ENCODE data around the gene RASGRP4. TPM values are rescaled to one million over a fixed set of nuclear protein-coding genes. Genes with fewer than 3 reads are reported as not detected.
A peak's percentile ranks its signal among the peaks of the same experiment; 100 is the strongest.

Gene RASGRP4
- total RNA-seq, 1 donor from 2014 or later, result 13.5 TPM

DNA sequence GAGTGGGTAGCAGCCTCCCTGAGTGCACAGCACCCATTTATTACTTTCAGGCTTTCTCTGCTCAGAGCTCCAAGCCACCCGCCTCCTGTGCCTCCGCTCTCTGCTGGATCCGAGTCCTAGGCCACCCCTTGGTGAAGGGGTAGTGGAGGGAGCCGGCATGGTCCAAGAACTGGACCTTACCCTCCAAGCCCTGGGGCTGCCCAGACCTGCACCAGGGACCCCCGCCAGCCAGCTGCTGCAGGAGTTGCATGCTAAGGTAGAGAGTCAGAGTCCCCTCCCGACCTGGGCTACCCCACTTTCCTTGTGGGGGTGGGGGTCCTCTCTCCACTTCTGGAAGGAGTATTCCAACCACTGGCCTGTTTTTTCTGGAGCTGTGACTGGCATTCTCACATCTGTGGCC, 21.2 kb downstream of the RASGRP4 start:
- ATAC-seq, result no peak
- Histone ChIP-seq H3K4me1 (peaks cover 12% of the 10 kb centered on the region), H3K27me3 (ENCODE audit: low read depth) (peaks cover 4% of the 10 kb centered on the region), H3K27ac (no peak overlapping the region), H3K9me3 (no peaks in the 10 kb centered on the region), H3K4me3 (no peak overlapping the region), H3K36me3 (peaks cover 36% of the 10 kb centered on the region)
- no peak for TF ChIP-seq CTCF (IDR thresholded peaks at IDR 0.05)
- intact Hi-C loops (cut with DNase I), result no loop called here
- no peak for DNase-seq

- TF ChIP-seq CTCF (IDR thresholded peaks at IDR 0.05), result peak; percentile 100
- intact Hi-C loops (cut with DNase I), result no loop called here
- Histone ChIP-seq H3K9me3 (no peaks in the 10 kb centered on the region), H3K27me3 (ENCODE audit: low read depth) (peaks cover 18% of the 10 kb centered on the region), H3K36me3 (peaks cover 30% of the 10 kb centered on the region), H3K4me3 (peak within 1 kb of the TSS; percentile 98), H3K4me1 (peaks cover 12% of the 10 kb centered on the region), H3K27ac (peak within 1 kb of the TSS; percentile 91)
- ATAC-seq (peak; percentile 99), DNase-seq (peak; percentile 97)
Measured at GRCh38 chr19:38402967-38403674, 22.9 kb downstream of the RASGRP4 start, which contains the start of gene FAM98C. TSS of gene FAM98C (plus strand) at chr19:38403093. CDS start at chr19:38403154, 61 bp downstream.

DNA sequence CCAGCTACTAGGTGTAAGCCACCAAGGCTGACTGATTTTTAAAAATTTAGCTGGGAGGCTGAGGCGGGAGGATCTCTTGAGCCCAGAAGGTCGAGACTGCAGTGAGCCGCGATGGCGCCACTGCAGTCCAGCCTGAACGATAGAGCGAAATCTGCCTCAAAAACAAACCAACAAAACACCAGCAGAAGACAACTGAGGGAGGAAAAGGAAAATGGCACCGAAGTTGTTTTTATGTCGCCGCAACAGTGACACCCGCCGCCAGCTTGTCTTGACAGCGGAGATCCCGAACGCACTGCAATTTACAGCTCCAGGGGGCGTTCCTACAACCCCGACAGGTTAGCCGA, 23.4 kb downstream of the RASGRP4 start:
- peak overlapping the region; percentile 98 for H3K4me3 ChIP-seq
- peaks cover 26% of the 10 kb centered on the region for H3K36me3 ChIP-seq
- no peak for ATAC-seq
- peaks cover 12% of the 10 kb centered on the region for H3K4me1 ChIP-seq
- H3K9me3 ChIP-seq, result no peaks in the 10 kb centered on the region
- intact Hi-C loops (cut with DNase I), result no loop called here
- no peak for TF ChIP-seq CTCF (IDR thresholded peaks at IDR 0.05)
- peaks cover 23% of the 10 kb centered on the region for H3K27me3 ChIP-seq (ENCODE audit: low read depth)
- peak overlapping the region; percentile 49 for H3K27ac ChIP-seq
- DNase-seq, result no peak

- H3K4me1 ChIP-seq, result peaks cover 12% of the 10 kb centered on the region
- peaks cover 38% of the 10 kb centered on the region for H3K27me3 ChIP-seq (ENCODE audit: low read depth)
- no peak for TF ChIP-seq CTCF (IDR thresholded peaks at IDR 0.05)
- no peak for ATAC-seq
- intact Hi-C loops (cut with DNase I), result no loop called here
- H3K36me3 ChIP-seq, result peaks cover 13% of the 10 kb centered on the region
- H3K4me3 ChIP-seq, result no peak overlapping the region
- H3K9me3 ChIP-seq, result no peaks in the 10 kb centered on the region
- H3K27ac ChIP-seq, result no peak overlapping the region
- DNase-seq, result no peak
Measured at GRCh38 chr19:38401148-38401547, 24.9 kb downstream of the RASGRP4 start.

DNA sequence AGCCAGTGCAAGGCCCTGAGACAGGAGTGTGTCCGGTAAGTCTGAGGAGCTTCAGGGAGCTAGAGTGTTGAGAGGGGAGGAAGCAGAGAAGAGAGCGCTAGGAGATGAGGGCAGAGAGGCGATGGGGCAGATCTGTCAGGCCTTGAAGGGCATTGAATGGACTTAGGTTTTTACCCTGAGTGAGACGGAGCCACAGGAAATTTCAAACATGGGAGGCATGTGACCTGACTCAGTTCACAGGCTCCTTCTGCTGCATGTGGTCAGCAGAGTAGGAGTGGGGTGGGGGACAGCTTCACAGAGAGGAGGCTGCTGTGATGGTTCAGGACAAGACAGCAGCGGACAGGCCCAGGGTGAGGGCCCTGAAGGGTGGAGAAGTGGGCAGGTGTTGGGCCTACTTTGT, 25.7 kb downstream of the RASGRP4 start:
- Histone ChIP-seq H3K4me1 (peaks cover 12% of the 10 kb centered on the region), H3K36me3 (peaks cover 7% of the 10 kb centered on the region), H3K27me3 (ENCODE audit: low read depth) (peaks cover 46% of the 10 kb centered on the region), H3K27ac (no peak overlapping the region), H3K9me3 (no peaks in the 10 kb centered on the region), H3K4me3 (no peak overlapping the region)
- no peak for ATAC-seq
- no peak for TF ChIP-seq CTCF (IDR thresholded peaks at IDR 0.05)
- DNase-seq, result no peak
- intact Hi-C loops (cut with DNase I), result no loop called here

Data from lower lobe of right lung (tissue), 2 donors.